ENCODE measurements around the gene IFNA17. TPM values are rescaled to one million over a fixed set of nuclear protein-coding genes. Genes with fewer than 3 reads are reported as not detected.
"Not testable (repeated sequence)": the region's sequence is repeated elsewhere in the genome, so short reads cannot be mapped to it uniquely, and the experiment has no call there.

Gene IFNA17
- total RNA-seq, 1 donor from 2014 or later: not detected

DNA sequence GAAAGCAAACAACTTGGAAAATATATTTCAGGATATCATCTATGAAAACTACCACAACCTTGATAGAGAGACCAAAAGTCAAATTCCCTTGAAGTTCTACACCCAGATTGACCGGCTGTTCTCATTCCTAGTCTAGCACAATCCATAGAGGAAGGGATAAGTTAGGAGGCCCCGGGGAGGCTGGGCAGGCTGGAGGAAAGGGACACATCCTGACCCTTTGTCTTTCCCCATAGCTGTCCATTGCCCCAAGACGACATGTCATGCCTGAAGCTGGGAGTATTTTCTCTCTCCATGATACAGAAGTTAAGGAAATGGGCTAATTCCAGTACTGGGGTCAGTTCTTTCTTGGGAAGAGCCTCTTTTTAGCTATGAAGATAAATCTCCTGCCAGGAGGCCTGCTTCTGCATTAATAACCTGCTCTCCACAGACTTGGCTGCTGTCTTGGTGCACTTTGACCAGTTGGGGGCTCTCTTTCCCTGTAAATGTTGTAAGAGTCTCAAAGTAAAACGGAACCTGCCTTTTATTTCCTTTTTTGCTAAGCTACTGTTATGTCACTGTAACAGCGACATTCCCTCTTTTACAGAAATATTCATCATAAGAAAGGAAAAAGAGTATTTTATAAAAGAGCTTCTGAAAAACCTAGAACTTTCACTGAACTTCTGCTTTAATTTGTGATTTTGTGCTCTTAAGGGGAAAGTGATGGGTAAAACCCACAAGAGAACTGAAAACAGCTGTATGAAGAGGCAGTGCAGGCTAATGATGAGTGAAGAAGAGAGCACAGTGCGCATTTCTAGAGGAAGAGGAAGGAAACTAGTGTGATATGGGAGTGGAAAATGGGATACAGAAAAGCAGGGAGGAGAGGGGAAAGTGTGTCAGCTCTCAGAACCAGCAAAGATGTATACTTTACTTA, 32.9 kb downstream of the IFNA17 start:
- H3K27ac ChIP-seq; DNase-seq (ENCODE audit: low spot score in 2 of 2); H3K27me3 ChIP-seq; H3K4me3 ChIP-seq; H3K4me1 ChIP-seq; H3K36me3 ChIP-seq; intact Hi-C loops (cut with DNase I); H3K9me3 ChIP-seq: not testable (repeated sequence)
- peak; percentile 11 to 53 (median 51) for TF ChIP-seq CTCF (IDR thresholded peaks at IDR 0.05)

DNA sequence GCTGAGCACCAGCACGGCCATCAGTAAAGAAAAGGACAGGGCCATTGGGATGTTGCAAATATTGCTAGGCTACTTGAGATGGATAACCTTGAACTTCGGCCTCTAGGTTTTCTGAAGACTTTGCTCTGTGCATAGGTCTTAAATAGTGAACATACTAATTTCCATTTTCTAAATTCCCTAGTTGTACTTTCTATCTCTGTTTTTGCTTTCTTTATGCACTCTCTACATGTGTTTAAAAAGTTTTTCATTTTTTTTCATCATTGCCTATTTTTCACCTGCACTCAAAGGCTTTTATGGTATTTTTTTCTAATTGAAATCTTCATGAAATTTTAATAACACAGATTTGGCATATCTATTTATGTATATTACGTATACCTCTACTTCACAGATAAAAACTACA, 40.5 kb downstream of the IFNA17 start, which contains the start of gene IFNA4:
Gene IFNA4, minus strand, starts transcription at position 101 of the 400 bp plus-strand sequence. Its CDS starts 56 bp downstream, at position 45.
- H3K27ac ChIP-seq; H3K27me3 ChIP-seq; DNase-seq (ENCODE audit: low spot score in 2 of 2); intact Hi-C loops (cut with DNase I); H3K4me1 ChIP-seq; H3K36me3 ChIP-seq; H3K9me3 ChIP-seq; H3K4me3 ChIP-seq: not testable (repeated sequence)

- H3K27ac ChIP-seq; H3K4me3 ChIP-seq; H3K36me3 ChIP-seq; H3K9me3 ChIP-seq; DNase-seq (ENCODE audit: low spot score in 2 of 2); H3K4me1 ChIP-seq; intact Hi-C loops (cut with DNase I); H3K27me3 ChIP-seq: not testable (repeated sequence)
- TF ChIP-seq CTCF (IDR thresholded peaks at IDR 0.05): peak in 2 of 3 experiments; percentile 24 to 37
These were observed 44.9 kb downstream of the IFNA17 start for GRCh38 chr9:21182810-21183736.

Other genes starting within 250 kb of the IFNA17 start
- 4.6 TPM for gene HACD4, start 196.6 kb downstream of the IFNA17 start, total RNA-seq
- gene IFNB1, start 150.3 kb downstream of the IFNA17 start, total RNA-seq: not detected
- gene IFNW1, start 86.4 kb downstream of the IFNA17 start, total RNA-seq: not detected
- not detected for gene IFNA21, start 61.6 kb downstream of the IFNA17 start, total RNA-seq
- gene IFNA4, start 40.6 kb downstream of the IFNA17 start, total RNA-seq: not detected
- gene IFNA7, start 26.0 kb downstream of the IFNA17 start, total RNA-seq: not detected
- gene IFNA10, start 21.1 kb downstream of the IFNA17 start, total RNA-seq: not detected
- gene IFNA16, start 10.9 kb downstream of the IFNA17 start, total RNA-seq: not detected
- gene IFNA14, start 11.8 kb upstream of the IFNA17 start, total RNA-seq: not detected
- gene IFNA5, start 77.1 kb upstream of the IFNA17 start, total RNA-seq: 4.0 TPM
- 6.4 TPM for gene KLHL9, start 107.2 kb upstream of the IFNA17 start, total RNA-seq
- gene IFNA6, start 122.7 kb upstream of the IFNA17 start, total RNA-seq: not detected
- not detected for gene IFNA13, start 139.8 kb upstream of the IFNA17 start, total RNA-seq
- gene IFNA2, start 157.2 kb upstream of the IFNA17 start, total RNA-seq: not detected
- gene IFNA8, start 180.9 kb upstream of the IFNA17 start, total RNA-seq: not detected
- gene IFNA1, start 212.2 kb upstream of the IFNA17 start, total RNA-seq: not detected